HCT116 (cell line): ENCODE measurements around the gene AKR1B1. TPM values are rescaled to one million over a fixed set of nuclear protein-coding genes. Genes with fewer than 3 reads are reported as not detected.

Source experiments
- ATAC-seq: fragments of 200-7000 bp; cut with Tn5 transposase; 2 replicates; pipeline ENCODE4 v1.9.1; 2020; ENCODE audit warnings: mild to moderate bottlenecking, moderate library complexity
- BruUV-seq: library from RNA; stranded (reverse); fragments of 400-500 nt; replicated peaks from 2 replicates; lab custom pipeline; 2021; lab: Mats Ljungman, UMichigan
- CTCF ChIA-PET: fragments of 300-600 bp; sonication (Branson Sonifier 250); formaldehyde crosslinking; loops from one replicate; lab custom pipeline; 2021; ENCODE audit warnings: antibody characterized with exemption; lab: Charles Lee
- POLR2A ChIA-PET: fragments of 300-600, 350-600 bp; sonication (Branson Sonifier 250); formaldehyde crosslinking; loops from one replicate; lab custom pipeline; 2021; ENCODE audit warnings: antibody characterized with exemption; lab: Charles Lee
- RAD21 ChIA-PET, 2 experiments: fragments of 300-600 bp; sonication (Branson Sonifier 250); formaldehyde crosslinking; loops; one replicate each; lab custom pipeline; 2023; ENCODE audit warnings: low total read pairs in 2 of 2; ENCODE audit not compliant: uncharacterized antibody in 2 of 2, unreplicated experiment in 2 of 2, low non-redundant PET in 1 of 2; lab: Charles Lee
- DNase-seq: peaks from one replicate; pipeline ENCODE4 v3.0.0-alpha.2; 2010; ENCODE audit warnings: low read depth, low spot score
- H2AFZ ChIP-seq: fragments of 200-600 bp; shearing (Covaris generic), sonication (generic); 2 replicates; pipeline ENCODE4 v1.6.1; 2017; ENCODE audit warnings: low read depth, mixed run types, mixed read lengths, antibody characterized with exemption, low read length; ENCODE audit not compliant: poor library complexity, severe bottlenecking
- H3K27ac ChIP-seq: 2 replicates; pipeline ENCODE4 v1.5.1; 2012; ENCODE audit warnings: low read depth, low read length
- H3K27me3 ChIP-seq: fragments of 200-600 bp; sonication (generic); 2 replicates; pipeline ENCODE4 v1.6.1; 2016; ENCODE audit warnings: mixed run types, low read length, mixed read lengths; ENCODE audit not compliant: insufficient read depth
- H3K36me3 ChIP-seq, 2 experiments: fragments of 200-500 bp in 1 of 2; fragments of 200-600 bp in 1 of 2; sonication (Bioruptor generic) in 1 of 2; sonication (generic) in 1 of 2; 2 replicates each; pipeline versions ENCODE4 v1.5.1 to v1.6.1; 2014 to 2016; ENCODE audit warnings: low read length in 2 of 2, inconsistent platforms in 1 of 2, mixed read lengths in 1 of 2, mixed run types in 1 of 2; ENCODE audit not compliant: insufficient read depth in 2 of 2, control insufficient read depth in 1 of 2
- H3K4me1 ChIP-seq, 2 experiments: fragments of 200-600 bp in 1 of 2; sonication (generic) in 1 of 2; 2 replicates each; pipeline versions ENCODE4 v1.5.1 to v1.6.1; 2012 to 2017; ENCODE audit warnings: low read length in 2 of 2, inconsistent platforms in 1 of 2, mild to moderate bottlenecking in 1 of 2, mixed read lengths in 1 of 2, mixed run types in 1 of 2, moderate library complexity in 1 of 2; ENCODE audit not compliant: insufficient read depth in 2 of 2, control insufficient read depth in 1 of 2
- H3K4me2 ChIP-seq: fragments of 200-600 bp; sonication (generic); 2 replicates; pipeline ENCODE4 v1.6.1; 2017; ENCODE audit warnings: mixed run types, low read length, mixed read lengths
- H3K4me3 ChIP-seq, 2 experiments: fragments of 200-600 bp in 1 of 2; sonication (generic) in 1 of 2; replicated peaks in 1 of 2; 2 replicates each; pipeline ENCODE4 v1.5.1; 2011 to 2016; ENCODE audit warnings: low read length in 2 of 2, control low read depth in 1 of 2, low read depth in 1 of 2, mild to moderate bottlenecking in 1 of 2, mixed read lengths in 1 of 2, mixed run types in 1 of 2
- H3K79me2 ChIP-seq: fragments of 200-600 bp; sonication (generic); 2 replicates; pipeline ENCODE4 v1.6.1; 2017; ENCODE audit warnings: mild to moderate bottlenecking, mixed run types, low read length, moderate library complexity, mixed read lengths; ENCODE audit not compliant: insufficient read depth
- H3K9ac ChIP-seq: fragments of 200-600 bp; sonication (generic); 2 replicates; pipeline ENCODE4 v1.6.1; 2016; ENCODE audit warnings: low read length, mixed read lengths
- H3K9me2 ChIP-seq: fragments of 200-600 bp; sonication (generic), shearing (Covaris generic); 2 replicates; pipeline ENCODE4 v1.6.1; 2017; ENCODE audit warnings: mixed run types, mild to moderate bottlenecking, moderate library complexity; ENCODE audit not compliant: insufficient read depth
- H3K9me3 ChIP-seq, 2 experiments: fragments of 200-500 bp in 1 of 2; fragments of 200-600 bp in 1 of 2; sonication (Bioruptor generic) in 1 of 2; sonication (generic) in 1 of 2; 2 replicates each; pipeline ENCODE4 v1.6.1; 2014 to 2017; ENCODE audit warnings: low read length in 2 of 2, mixed read lengths in 2 of 2, inconsistent platforms in 1 of 2, low read depth in 1 of 2, mild to moderate bottlenecking in 1 of 2, mixed run types in 1 of 2, moderate library complexity in 1 of 2; ENCODE audit not compliant: control insufficient read depth in 1 of 2, insufficient read depth in 1 of 2
- H4K20me1 ChIP-seq: fragments of 200-600 bp; sonication (generic), shearing (Covaris generic); 2 replicates; pipeline ENCODE4 v1.6.1; 2017; ENCODE audit warnings: mixed run types, mild to moderate bottlenecking, moderate library complexity; ENCODE audit not compliant: insufficient read depth
- CBX3 ChIP-seq: IDR thresholded peaks from 2 replicates; pipeline ENCODE4 v1.6.1; 2012; ENCODE audit warnings: low read depth
- CTCF ChIP-seq, 3 experiments: fragments of 200-600 bp in 1 of 3; sonication (generic) in 1 of 3; IDR thresholded peaks in 2 of 3; conservative IDR thresholded peaks in 1 of 3; 2 replicates each; pipeline ENCODE4 v1.5.1; 2012 to 2017; ENCODE audit warnings: low read depth in 2 of 3, low read length in 2 of 3, antibody characterized with exemption in 1 of 3, borderline replicate concordance in 1 of 3, control low read depth in 1 of 3, mild to moderate bottlenecking in 1 of 3, mixed read lengths in 1 of 3, mixed run types in 1 of 3, moderate library complexity in 1 of 3; ENCODE audit not compliant: insufficient read depth in 1 of 3
- EGR1 ChIP-seq: IDR thresholded peaks from 2 replicates; pipeline ENCODE4 v1.6.1; 2012; ENCODE audit warnings: low read depth
- EZH2 ChIP-seq: fragments of 200-600 bp; sonication (generic); IDR thresholded peaks from 2 replicates; pipeline ENCODE4 v1.6.1; 2017; ENCODE audit warnings: antibody characterized with exemption, mixed run types
- FOSL1 ChIP-seq: IDR thresholded peaks from 2 replicates; pipeline ENCODE4 v1.6.1; 2012; ENCODE audit warnings: low read depth
- JUND ChIP-seq: IDR thresholded peaks from 2 replicates; pipeline ENCODE4 v1.6.1; 2012
- POLR2A ChIP-seq: IDR thresholded peaks from 2 replicates; pipeline ENCODE4 v1.7.0; 2011; ENCODE audit warnings: borderline replicate concordance; ENCODE audit not compliant: insufficient read depth, insufficient read length; ENCODE audit errors: extremely low read depth
- RAD21 ChIP-seq: IDR thresholded peaks from 2 replicates; pipeline ENCODE4 v1.6.1; 2012; ENCODE audit warnings: low read depth, mild to moderate bottlenecking
- SIN3A ChIP-seq: IDR thresholded peaks from 2 replicates; pipeline ENCODE4 v1.6.1; 2012; ENCODE audit warnings: low read depth
- SP1 ChIP-seq: IDR thresholded peaks from 2 replicates; pipeline ENCODE4 v1.6.1; 2012; ENCODE audit warnings: low read depth
- SRF ChIP-seq: IDR thresholded peaks from 2 replicates; pipeline ENCODE4 v1.6.1; 2012; ENCODE audit warnings: low read depth
- ZNF274 ChIP-seq: fragments of 200-500 bp; sonication (Bioruptor generic); IDR thresholded peaks from 2 replicates; pipeline ENCODE4 v1.6.1; 2014; ENCODE audit warnings: mild to moderate bottlenecking, low read depth, low read length, inconsistent platforms
- intact Hi-C: fragments of 100-400 bp; cut with micrococcal nuclease; formaldehyde crosslinking; loops from 2 replicates; pipeline ENCODE4 v1.10.0; 2022
- total RNA-seq: library from RNA; stranded (reverse); gene quantifications from one replicate; pipeline ENCODE4 v1.2.1, GENCODE V29; 2021; ENCODE audit not compliant: unreplicated experiment

The AKR1B1 gene
- total RNA-seq, 1 experiment from 2014 or later: 56.8 TPM

DNA sequence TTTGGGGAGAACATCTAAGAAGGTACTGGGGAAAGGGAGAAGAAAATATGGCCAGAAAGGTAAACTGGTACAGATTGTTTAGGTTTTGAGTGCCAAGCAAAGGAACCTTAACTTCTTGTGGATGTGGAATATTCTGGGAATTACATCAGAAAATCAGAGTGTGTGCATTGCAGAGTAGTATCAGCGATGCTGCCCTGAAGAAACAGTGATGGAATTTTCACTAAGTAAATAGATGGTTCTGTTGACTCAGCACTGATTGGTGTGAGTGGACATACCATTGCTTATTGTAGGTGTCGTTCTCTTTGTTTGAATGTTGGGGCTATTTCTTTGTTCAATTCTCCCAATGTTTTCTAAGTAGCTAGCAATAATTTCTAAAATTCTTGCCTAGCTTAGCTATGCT lies 24.4 kb upstream of the AKR1B1 start (continued):
- TF ChIP-seq CTCF (IDR thresholded peaks at IDR 0.05 in 2 of 3, conservative IDR thresholded peaks at IDR 0.05 in 1 of 3; ENCODE audit: borderline replicate concordance in 1 of 3, insufficient read depth in 1 of 3, low read depth in 2 of 3, low read length in 2 of 3) (no peak), FOSL1 (no peak)

DNA sequence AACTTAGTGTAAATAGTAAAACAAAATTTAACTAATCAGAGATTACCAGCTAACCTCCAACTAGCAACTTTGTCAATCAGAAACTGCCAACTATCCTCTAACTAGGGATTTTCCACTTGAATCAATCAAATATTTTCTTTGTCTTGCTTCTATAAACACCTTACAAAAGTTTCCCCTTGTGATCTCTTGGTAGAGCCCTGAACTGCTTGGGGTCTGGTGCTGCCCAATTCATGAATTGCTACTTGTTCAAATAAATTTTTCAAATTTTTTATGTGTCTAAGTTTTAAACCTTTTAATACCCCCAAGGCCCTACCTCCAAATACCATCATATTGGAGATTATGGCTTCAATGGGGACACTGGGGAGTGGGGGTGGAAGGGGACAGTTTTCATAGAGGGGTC lies 24.0 kb upstream of the AKR1B1 start:
- no peaks in the 10 kb centered on the region for H4K20me1 ChIP-seq
- POLR2A ChIA-PET: no interaction called here
- H2AFZ ChIP-seq: no peak overlapping the region
- no peaks in the 10 kb centered on the region for H3K27me3 ChIP-seq
- CTCF ChIA-PET: no interaction called here
- H3K4me1 ChIP-seq: peaks cover 13 to 15% of the 10 kb centered on the region in 2 experiments
- no peak overlapping the region for H3K27ac ChIP-seq
- no peaks in the 10 kb centered on the region for H3K9me3 ChIP-seq
- H3K79me2 ChIP-seq: no peaks in the 10 kb centered on the region
- RAD21 ChIA-PET: no interaction called here
- DNase-seq (no peak), ATAC-seq (no peak)
- H3K9me2 ChIP-seq: no peaks in the 10 kb centered on the region
- BruUV-seq: no TSS peak
- H3K9ac ChIP-seq: no peak overlapping the region
- H3K4me2 ChIP-seq: no peak overlapping the region
- intact Hi-C loops: no loop called here
- TF ChIP-seq CTCF (IDR thresholded peaks at IDR 0.05 in 2 of 3, conservative IDR thresholded peaks at IDR 0.05 in 1 of 3; ENCODE audit: borderline replicate concordance in 1 of 3, insufficient read depth in 1 of 3, low read depth in 2 of 3, low read length in 2 of 3) (no peak), JUND (no peak), ZNF274 (no peak), EGR1 (no peak), POLR2A (no peak), SRF (no peak), SP1 (no peak), EZH2 (no peak), SIN3A (no peak), CBX3 (no peak), RAD21 (no peak)
- H3K36me3 ChIP-seq: no peaks in the 10 kb centered on the region
- no peak overlapping the region for H3K4me3 ChIP-seq
